Measurements from ENCODE around the gene WHAMM.

- TF ChIP-seq POLR2A (IDR thresholded peaks at IDR 0.05), result no peak
- TF ChIP-seq EP300 (IDR thresholded peaks at IDR 0.05), result no peak
- no peak for TF ChIP-seq CTCF (IDR thresholded peaks at IDR 0.05)
Measured at GRCh38 chr15:82873000-82873680, 63.7 kb downstream of the WHAMM start.
